ENCODE results near the gene DHRS3.

- TF ChIP-seq FOXK1 (CRISPR knock-in tag; IDR thresholded peaks at IDR 0.05) (no peak), PRDM15 (CRISPR knock-in tag; IDR thresholded peaks at IDR 0.05) (no peak), USF2 (CRISPR knock-in tag; IDR thresholded peaks at IDR 0.05) (no peak), CTCF (IDR thresholded peaks at IDR 0.05) (no peak), ZMAT4 (CRISPR knock-in tag; IDR thresholded peaks at IDR 0.05) (no peak), ZNF121 (CRISPR knock-in tag; IDR thresholded peaks at IDR 0.05) (no peak)
Measured at GRCh38 chr1:12656575-12656974, 38.6 kb upstream of the DHRS3 start.

Measured in WTC11 (cell line).